ENCODE results near the gene TMC6. TPM values are rescaled to one million over a fixed set of nuclear protein-coding genes. Genes with fewer than 3 reads are reported as not detected.

Gene TMC6
- total and polyA plus RNA-seq, 2 of the 13 experiments (the other 11 are each of a cell fraction or from before 2014, with no cell fraction given), result 48.4 to 99.1 TPM

GRCh38 chr17:78140169-78141051, 11.9 kb upstream of the TMC6 start (continued):
- peak; percentile 22; the same call in 1 of the 2 replicates for TF ChIP-seq ARID4A (CRISPR knock-in tag; IDR thresholded peaks at IDR 0.05; ENCODE audit: borderline replicate concordance)
- no peak for TF ChIP-seq ZNF451 (CRISPR knock-in tag; IDR thresholded peaks at IDR 0.05)
- peak; percentile 50; the same call in 1 of the 2 replicates for TF ChIP-seq DR1 (CRISPR knock-in tag; IDR thresholded peaks at IDR 0.05)
- TF ChIP-seq PCBP2 (optimal IDR thresholded peaks at IDR 0.05; ENCODE audit: low read depth, low read length, poor library complexity, severe bottlenecking), result no peak
- TF ChIP-seq STAT6 (CRISPR knock-in tag; IDR thresholded peaks at IDR 0.05; ENCODE audit: borderline replicate concordance), result no peak
- TF ChIP-seq, protein P1, sequence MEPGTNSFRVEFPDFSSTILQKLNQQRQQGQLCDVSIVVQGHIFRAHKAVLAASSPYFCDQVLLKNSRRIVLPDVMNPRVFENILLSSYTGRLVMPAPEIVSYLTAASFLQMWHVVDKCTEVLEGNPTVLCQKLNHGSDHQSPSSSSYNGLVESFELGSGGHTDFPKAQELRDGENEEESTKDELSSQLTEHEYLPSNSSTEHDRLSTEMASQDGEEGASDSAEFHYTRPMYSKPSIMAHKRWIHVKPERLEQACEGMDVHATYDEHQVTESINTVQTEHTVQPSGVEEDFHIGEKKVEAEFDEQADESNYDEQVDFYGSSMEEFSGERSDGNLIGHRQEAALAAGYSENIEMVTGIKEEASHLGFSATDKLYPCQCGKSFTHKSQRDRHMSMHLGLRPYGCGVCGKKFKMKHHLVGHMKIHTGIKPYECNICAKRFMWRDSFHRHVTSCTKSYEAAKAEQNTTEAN (CRISPR knock-in tag; conservative IDR thresholded peaks at IDR 0.05), result no peak
- TF ChIP-seq TCF12 (IDR thresholded peaks at IDR 0.05), result no peak
- no peak for TF ChIP-seq TCF12 (CRISPR knock-in tag; IDR thresholded peaks at IDR 0.05)
- 0 out of 2 replicates have a peak, but pooled peaks have one; percentile 10 for TF ChIP-seq ZNF331 (CRISPR knock-in tag; IDR thresholded peaks at IDR 0.05)
- no peak for TF ChIP-seq ZFP62 (CRISPR knock-in tag; IDR thresholded peaks at IDR 0.05)
- no peak for TF ChIP-seq RBAK (CRISPR knock-in tag; IDR thresholded peaks at IDR 0.05)
- 0 out of 2 replicates have a peak, but pooled peaks have one; percentile 6 for TF ChIP-seq ZNF124 (CRISPR knock-in tag; IDR thresholded peaks at IDR 0.05)
- 0 out of 2 replicates have a peak, but pooled peaks have one; percentile 46 for TF ChIP-seq MAZ (IDR thresholded peaks at IDR 0.05; ENCODE audit: borderline replicate concordance, low read depth, low read length)
- TF ChIP-seq MAZ (CRISPR knock-in tag; IDR thresholded peaks at IDR 0.05; ENCODE audit: low read depth), result no peak
- TF ChIP-seq NR1H2 (CRISPR knock-in tag; IDR thresholded peaks at IDR 0.05; ENCODE audit: borderline replicate concordance, low read depth), result no peak
- peak; percentile 26 for TF ChIP-seq AGO2 (optimal IDR thresholded peaks at IDR 0.05; ENCODE audit: low read depth, low read length)
- TF ChIP-seq, protein P2, sequence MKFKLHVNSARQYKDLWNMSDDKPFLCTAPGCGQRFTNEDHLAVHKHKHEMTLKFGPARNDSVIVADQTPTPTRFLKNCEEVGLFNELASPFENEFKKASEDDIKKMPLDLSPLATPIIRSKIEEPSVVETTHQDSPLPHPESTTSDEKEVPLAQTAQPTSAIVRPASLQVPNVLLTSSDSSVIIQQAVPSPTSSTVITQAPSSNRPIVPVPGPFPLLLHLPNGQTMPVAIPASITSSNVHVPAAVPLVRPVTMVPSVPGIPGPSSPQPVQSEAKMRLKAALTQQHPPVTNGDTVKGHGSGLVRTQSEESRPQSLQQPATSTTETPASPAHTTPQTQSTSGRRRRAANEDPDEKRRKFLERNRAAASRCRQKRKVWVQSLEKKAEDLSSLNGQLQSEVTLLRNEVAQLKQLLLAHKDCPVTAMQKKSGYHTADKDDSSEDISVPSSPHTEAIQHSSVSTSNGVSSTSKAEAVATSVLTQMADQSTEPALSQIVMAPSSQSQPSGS (CRISPR knock-in tag; IDR thresholded peaks at IDR 0.05), result 0 out of 2 replicates have a peak, but pooled peaks have one; percentile 16

Measured in HepG2 (cell line).